HEK293 (cell line): ENCODE measurements around the gene FBRSL1.

ENCODE experiments used
- ZNF660 ChIP-seq: fragments of 450-650 bp; IDR thresholded peaks from 2 replicates; pipeline ENCODE4 v1.5.1; 2018; ENCODE audit warnings: missing biosample characterization, mild to moderate bottlenecking, missing genetic modification characterization
- ZNF768 ChIP-seq: fragments of 450-650 bp; formaldehyde crosslinking; IDR thresholded peaks from 2 replicates; pipeline ENCODE4 v1.5.1; 2018; ENCODE audit warnings: missing biosample characterization, mild to moderate bottlenecking, missing genetic modification characterization
- ZSCAN16 ChIP-seq: fragments of 450-650 bp; formaldehyde crosslinking; IDR thresholded peaks from 2 replicates; pipeline ENCODE4 v1.5.1; 2016; ENCODE audit warnings: missing biosample characterization, missing genetic modification characterization
- TF ChIP-seq, protein P1 (sequence below): fragments of 450-650 bp; formaldehyde crosslinking; IDR thresholded peaks from 2 replicates; pipeline ENCODE4 v1.5.1; 2016; ENCODE audit warnings: missing biosample characterization, missing genetic modification characterization
- TF ChIP-seq, protein P2 (sequence below): fragments of 450-650 bp; formaldehyde crosslinking; IDR thresholded peaks from 2 replicates; pipeline ENCODE4 v1.5.1; 2016; ENCODE audit warnings: missing biosample characterization, missing genetic modification characterization

DNA sequence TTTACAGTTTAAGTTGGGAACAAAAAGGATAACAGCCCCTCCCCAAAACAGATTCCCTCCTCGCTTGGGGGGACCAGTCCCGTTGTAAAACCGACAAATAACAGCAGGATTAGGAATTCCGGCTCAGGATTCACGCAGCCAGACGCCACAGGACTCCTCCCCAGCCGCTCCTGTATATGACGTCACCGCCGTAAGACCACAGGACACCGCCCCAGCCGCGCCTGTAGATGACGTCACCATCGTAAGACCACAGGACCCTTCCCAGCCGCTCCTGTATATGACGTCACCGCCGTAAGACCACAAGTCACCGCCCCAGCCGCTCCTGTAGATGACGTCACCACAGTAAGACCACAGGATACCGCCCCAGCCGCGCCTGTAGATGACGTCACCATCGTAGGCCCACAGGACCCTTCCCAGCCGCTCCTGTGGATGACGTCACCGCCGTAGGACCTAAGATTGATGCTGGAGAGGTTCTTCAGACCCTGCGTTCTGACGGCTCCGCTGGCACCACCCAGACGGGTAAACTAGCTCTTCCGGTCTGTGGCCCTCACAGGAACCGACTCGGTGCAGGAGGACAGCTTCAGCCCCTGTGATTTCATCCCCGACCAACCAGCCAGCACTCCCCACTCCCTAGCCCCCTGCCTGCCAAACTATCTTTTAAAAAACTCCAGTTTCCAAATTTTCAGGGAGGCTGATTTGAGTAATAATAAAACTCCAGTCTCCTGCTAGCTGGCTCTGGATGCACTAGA is 43.9 kb upstream of the FBRSL1 start:
- TF ChIP-seq ZNF768 (tag by site-specific recombination) (no peak), ZNF660 (tag by site-specific recombination) (no peak), ZSCAN16 (tag by site-specific recombination) (no peak)
- TF ChIP-seq, protein P1, sequence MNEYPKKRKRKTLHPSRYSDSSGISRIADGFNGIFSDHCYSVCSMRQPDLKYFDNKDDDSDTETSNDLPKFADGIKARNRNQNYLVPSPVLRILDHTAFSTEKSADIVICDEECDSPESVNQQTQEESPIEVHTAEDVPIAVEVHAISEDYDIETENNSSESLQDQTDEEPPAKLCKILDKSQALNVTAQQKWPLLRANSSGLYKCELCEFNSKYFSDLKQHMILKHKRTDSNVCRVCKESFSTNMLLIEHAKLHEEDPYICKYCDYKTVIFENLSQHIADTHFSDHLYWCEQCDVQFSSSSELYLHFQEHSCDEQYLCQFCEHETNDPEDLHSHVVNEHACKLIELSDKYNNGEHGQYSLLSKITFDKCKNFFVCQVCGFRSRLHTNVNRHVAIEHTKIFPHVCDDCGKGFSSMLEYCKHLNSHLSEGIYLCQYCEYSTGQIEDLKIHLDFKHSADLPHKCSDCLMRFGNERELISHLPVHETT (tag by site-specific recombination): no peak
- TF ChIP-seq, protein P2, sequence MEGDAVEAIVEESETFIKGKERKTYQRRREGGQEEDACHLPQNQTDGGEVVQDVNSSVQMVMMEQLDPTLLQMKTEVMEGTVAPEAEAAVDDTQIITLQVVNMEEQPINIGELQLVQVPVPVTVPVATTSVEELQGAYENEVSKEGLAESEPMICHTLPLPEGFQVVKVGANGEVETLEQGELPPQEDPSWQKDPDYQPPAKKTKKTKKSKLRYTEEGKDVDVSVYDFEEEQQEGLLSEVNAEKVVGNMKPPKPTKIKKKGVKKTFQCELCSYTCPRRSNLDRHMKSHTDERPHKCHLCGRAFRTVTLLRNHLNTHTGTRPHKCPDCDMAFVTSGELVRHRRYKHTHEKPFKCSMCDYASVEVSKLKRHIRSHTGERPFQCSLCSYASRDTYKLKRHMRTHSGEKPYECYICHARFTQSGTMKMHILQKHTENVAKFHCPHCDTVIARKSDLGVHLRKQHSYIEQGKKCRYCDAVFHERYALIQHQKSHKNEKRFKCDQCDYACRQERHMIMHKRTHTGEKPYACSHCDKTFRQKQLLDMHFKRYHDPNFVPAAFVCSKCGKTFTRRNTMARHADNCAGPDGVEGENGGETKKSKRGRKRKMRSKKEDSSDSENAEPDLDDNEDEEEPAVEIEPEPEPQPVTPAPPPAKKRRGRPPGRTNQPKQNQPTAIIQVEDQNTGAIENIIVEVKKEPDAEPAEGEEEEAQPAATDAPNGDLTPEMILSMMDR: no peak
